Liver (tissue), 9 donors: ENCODE data around the gene LIN9. TPM values are rescaled to one million over a fixed set of nuclear protein-coding genes. Genes with fewer than 3 reads are reported as not detected.

ENCODE experiments used
- DNase-seq: peaks from one replicate; pipeline ENCODE4 v3.0.0-alpha.2; 2017; ENCODE audit warnings: low spot score
- H3K27ac ChIP-seq, 2 donors: one replicate each; pipeline ENCODE4 v1.7.0; 2013; ENCODE audit warnings: inconsistent platforms in 2 of 2, low read length in 2 of 2, control low read depth in 1 of 2, low read depth in 1 of 2, mild to moderate bottlenecking in 1 of 2
- H3K27me3 ChIP-seq, 4 donors: one replicate each; pipeline versions ENCODE4 v1.6.1 to v1.7.0; 2013; ENCODE audit warnings: low read length in 3 of 4, inconsistent platforms in 1 of 4, mild to moderate bottlenecking in 1 of 4, moderate library complexity in 1 of 4; ENCODE audit not compliant: control insufficient read depth in 4 of 4, insufficient read depth in 4 of 4
- H3K36me3 ChIP-seq, 4 donors: one replicate each; pipeline versions ENCODE4 v1.6.1 to v1.7.0; 2013; ENCODE audit warnings: low read length in 3 of 4, mild to moderate bottlenecking in 3 of 4, low read depth in 1 of 4, moderate library complexity in 1 of 4; ENCODE audit not compliant: control insufficient read depth in 4 of 4, insufficient read depth in 3 of 4
- H3K4me1 ChIP-seq, 4 donors: one replicate each; pipeline versions ENCODE4 v1.6.1 to v1.7.0; 2013; ENCODE audit warnings: low read length in 3 of 4, mild to moderate bottlenecking in 3 of 4, moderate library complexity in 1 of 4; ENCODE audit not compliant: control insufficient read depth in 4 of 4, insufficient read depth in 4 of 4
- H3K4me3 ChIP-seq, 3 donors: one replicate each; pipeline versions ENCODE4 v1.6.1 to v1.7.0; 2013; ENCODE audit warnings: low read length in 3 of 3, control low read depth in 1 of 3, low read depth in 1 of 3, mild to moderate bottlenecking in 1 of 3
- H3K9ac ChIP-seq, 2 donors: one replicate each; pipeline ENCODE4 v1.7.0; 2013; ENCODE audit warnings: low read length in 2 of 2, mild to moderate bottlenecking in 2 of 2, moderate library complexity in 2 of 2, control low read depth in 1 of 2, low read depth in 1 of 2
- H3K9me3 ChIP-seq, 4 donors: one replicate each; pipeline versions ENCODE4 v1.6.1 to v1.7.0; 2013; ENCODE audit warnings: low read length in 3 of 4; ENCODE audit not compliant: control insufficient read depth in 4 of 4
- ATF3 ChIP-seq: IDR thresholded peaks from 2 replicates; pipeline ENCODE4 v1.6.1; 2016; ENCODE audit warnings: antibody characterized with exemption
- CTCF ChIP-seq: fragments of 150-350 bp; IDR thresholded peaks from 2 replicates; pipeline ENCODE4 v1.5.1; 2017; ENCODE audit warnings: improper control_type of control experiment, low read depth, low read length; ENCODE audit not compliant: missing input control
- EGR1 ChIP-seq, 2 donors: IDR thresholded peaks; 2 replicates each; pipeline ENCODE4 v1.6.1; 2016 to 2018; ENCODE audit warnings: antibody characterized with exemption in 2 of 2, low read depth in 2 of 2
- FOXA1 ChIP-seq: IDR thresholded peaks from 2 replicates; pipeline ENCODE4 v1.6.1; 2016; ENCODE audit warnings: antibody characterized with exemption
- GABPA ChIP-seq, 2 donors: IDR thresholded peaks in 1 of 2; conservative IDR thresholded peaks in 1 of 2; 2 replicates each; pipeline ENCODE4 v1.6.1; 2016; ENCODE audit warnings: antibody characterized with exemption in 2 of 2, mild to moderate bottlenecking in 1 of 2, moderate library complexity in 1 of 2
- HNF4A ChIP-seq, 2 donors: conservative IDR thresholded peaks; 2 replicates each; pipeline ENCODE4 v1.6.1; 2016; ENCODE audit warnings: antibody characterized with exemption in 2 of 2, mild to moderate bottlenecking in 2 of 2
- HNF4G ChIP-seq: IDR thresholded peaks from 2 replicates; pipeline ENCODE4 v1.6.1; 2016; ENCODE audit warnings: antibody characterized with exemption
- NR2F2 ChIP-seq: IDR thresholded peaks from 2 replicates; pipeline ENCODE4 v1.6.1; 2016; ENCODE audit warnings: antibody characterized with exemption
- RAD21 ChIP-seq, 2 donors: IDR thresholded peaks; 2 replicates each; pipeline ENCODE4 v1.6.1; 2016; ENCODE audit warnings: antibody characterized with exemption in 2 of 2, mild to moderate bottlenecking in 2 of 2
- REST ChIP-seq: IDR thresholded peaks from 2 replicates; pipeline ENCODE4 v1.6.1; 2016; ENCODE audit warnings: antibody characterized with exemption, mild to moderate bottlenecking
- RXRA ChIP-seq, 2 donors: IDR thresholded peaks; 2 replicates each; pipeline ENCODE4 v1.6.1; 2017 to 2018; ENCODE audit warnings: antibody characterized with exemption in 2 of 2, mild to moderate bottlenecking in 1 of 2
- SP1 ChIP-seq: IDR thresholded peaks from 2 replicates; pipeline ENCODE4 v1.6.1; 2018; ENCODE audit warnings: antibody characterized with exemption, mild to moderate bottlenecking
- TAF1 ChIP-seq: conservative IDR thresholded peaks from 2 replicates; pipeline ENCODE4 v1.6.1; 2016; ENCODE audit warnings: antibody characterized with exemption, mild to moderate bottlenecking
- YY1 ChIP-seq: IDR thresholded peaks from 2 replicates; pipeline ENCODE4 v1.6.1; 2016; ENCODE audit warnings: antibody characterized with exemption, mild to moderate bottlenecking
- ZBTB33 ChIP-seq: IDR thresholded peaks from 2 replicates; pipeline ENCODE4 v1.6.1; 2016; ENCODE audit warnings: antibody characterized with exemption
- WGBS: extraction: QIAGEN DNeasy Blood & Tissue Kit; methylation state at CpG from one replicate; pipeline ENCODE4 v1.1.7; 2013; 5-methylcytosine and 5-hydroxymethylcytosine counted together
- polyA plus RNA-seq, 2 donors: library from polyadenylated mRNA; stranded (reverse) in 1 of 2; unstranded in 1 of 2; fragments of 200-250 nt in 1 of 2; fragments of >200 nt in 1 of 2; fragmentation: Nextera tagmentation in 1 of 2; extraction: Ambion mirVana in 1 of 2; gene quantifications; one replicate each; pipeline versions ENCODE4 v1.2.1 to v1.2.3, GENCODE V29; 2013 to 2015
- total RNA-seq, 2 donors: library from RNA; depleted of rRNA; stranded (reverse); fragments of >200 nt; gene quantifications; one replicate each; pipeline ENCODE4 v1.2.3, GENCODE V29; 2014
- donor health status: healthy.
- donor health status: healthy.
- donor health status: healthy.
- donor health status: healthy.
- donor health status: healthy.

Gene LIN9
- total and polyA plus RNA-seq, 4 donors = 0.50 to 7.9 (median 1.00) TPM

GRCh38 chr1:226239421-226239820 lies 69.5 kb downstream of the LIN9 start:
- Histone ChIP-seq H3K9me3 (no peaks in the 10 kb centered on the region), H3K27ac (no peak overlapping the region), H3K4me3 (no peak overlapping the region), H3K9ac (no peak overlapping the region), H3K4me1 (no peaks in the 10 kb centered on the region), H3K27me3 (no peaks in the 10 kb centered on the region), H3K36me3 (peaks cover 0 to 1% (median 0%) of the 10 kb centered on the region in 4 donors)
- TF ChIP-seq ATF3 (no peak), REST (no peak), NR2F2 (no peak), RXRA (IDR thresholded peaks at IDR 0.05) (no peak), FOXA1 (no peak), CTCF (no peak), EGR1 (IDR thresholded peaks at IDR 0.05; ENCODE audit: low read depth in 2 of 2) (no peak), TAF1 (no peak), ZBTB33 (no peak)
- WGBS = over 99% methylated on average over 3 of the region's 3 CpGs
- no peak for DNase-seq

GRCh38 chr1:226236826-226237225 lies 72.1 kb downstream of the LIN9 start:
- Histone ChIP-seq H3K36me3 (peaks cover 0 to 1% (median 0%) of the 10 kb centered on the region in 4 donors), H3K27ac (no peak overlapping the region), H3K4me1 (no peaks in the 10 kb centered on the region), H3K4me3 (no peak overlapping the region), H3K9me3 (no peaks in the 10 kb centered on the region), H3K9ac (no peak overlapping the region), H3K27me3 (no peaks in the 10 kb centered on the region)
- 97% methylated on average over 1 of the region's 1 CpG for WGBS
- no peak for DNase-seq
- no peak for TF ChIP-seq YY1
- TF ChIP-seq EGR1 (IDR thresholded peaks at IDR 0.05; ENCODE audit: low read depth in 2 of 2) = no peak
- no peak for TF ChIP-seq ZBTB33
- TF ChIP-seq TAF1 = no peak
- TF ChIP-seq HNF4A (conservative IDR thresholded peaks at IDR 0.05) = no peak
- TF ChIP-seq RXRA (IDR thresholded peaks at IDR 0.05) = no peak
- TF ChIP-seq CTCF = no peak
- no peak for TF ChIP-seq RAD21 (IDR thresholded peaks at IDR 0.05)
- no peak for TF ChIP-seq HNF4G
- no peak for TF ChIP-seq SP1
- TF ChIP-seq FOXA1 = no peak
- no peak for TF ChIP-seq GABPA (IDR thresholded peaks at IDR 0.05 in 1 of 2, conservative IDR thresholded peaks at IDR 0.05 in 1 of 2)
- TF ChIP-seq ATF3 = no peak
- TF ChIP-seq NR2F2 = no peak
